PC-9 (cell line): ENCODE measurements around the gene C1QTNF3. TPM values are rescaled to one million over a fixed set of nuclear protein-coding genes. Genes with fewer than 3 reads are reported as not detected.

Source experiments
- BruUV-seq: library from RNA; stranded (reverse); fragments of 400-500 nt; replicated peaks from 2 replicates; lab custom pipeline; 2021; lab: Mats Ljungman, UMichigan
- CTCF ChIA-PET: fragments of 300-600 bp; sonication (Branson Sonifier 250); formaldehyde crosslinking; loops from one replicate; lab custom pipeline; 2022; ENCODE audit warnings: antibody characterized with exemption; lab: Charles Lee
- POLR2A ChIA-PET: fragments of 300-600 bp; sonication (Branson Sonifier 250); formaldehyde crosslinking; loops from one replicate; lab custom pipeline; 2022; ENCODE audit warnings: antibody characterized with exemption; ENCODE audit not compliant: unreplicated experiment; lab: Charles Lee
- DNase-seq, 2 experiments: peaks; one replicate each; pipeline versions ENCODE4 v3.0.0 to v3.0.0-alpha.2; 2015 to 2022; ENCODE audit warnings: mixed read lengths in 1 of 2
- H2AFZ ChIP-seq: fragments of 200-600 bp; sonication (generic); 2 replicates; pipeline ENCODE4 v1.8.1; 2017; ENCODE audit warnings: antibody characterized with exemption
- H3F3A ChIP-seq: fragments of 200-600 bp; sonication (generic); 2 replicates; pipeline ENCODE4 v1.8.1; 2017; ENCODE audit warnings: antibody characterized with exemption, mild to moderate bottlenecking, low read depth; ENCODE audit not compliant: insufficient read depth
- H3K27ac ChIP-seq: fragments of 200-600 bp; sonication (generic); 2 replicates; pipeline ENCODE4 v1.6.1; 2016; ENCODE audit warnings: mixed run types
- H3K27me3 ChIP-seq: fragments of 200-600 bp; sonication (generic); 2 replicates; pipeline ENCODE4 v1.6.1; 2016; ENCODE audit warnings: low read depth, mixed run types; ENCODE audit not compliant: insufficient read depth
- H3K36me3 ChIP-seq: fragments of 200-600 bp; sonication (generic); 2 replicates; pipeline ENCODE4 v1.6.1; 2016; ENCODE audit warnings: low read depth, mixed run types
- H3K4me1 ChIP-seq: fragments of 200-600 bp; sonication (generic); replicated peaks from 2 replicates; pipeline ENCODE4 v1.6.1; 2016; ENCODE audit warnings: mixed run types; ENCODE audit not compliant: insufficient read depth
- H3K4me2 ChIP-seq: fragments of 200-600 bp; sonication (generic); 2 replicates; pipeline ENCODE4 v1.6.1; 2017; ENCODE audit warnings: mixed run types
- H3K4me3 ChIP-seq: fragments of 200-600 bp; sonication (generic); 2 replicates; pipeline ENCODE4 v1.6.1; 2016; ENCODE audit warnings: mixed run types
- H3K79me2 ChIP-seq: fragments of 200-600 bp; sonication (generic); 2 replicates; pipeline ENCODE4 v1.6.1; 2017; ENCODE audit warnings: low read depth, mixed run types
- H3K9me2 ChIP-seq: fragments of 200-600 bp; sonication (generic); 2 replicates; pipeline ENCODE4 v1.8.1; 2017; ENCODE audit warnings: mild to moderate bottlenecking; ENCODE audit not compliant: insufficient read depth
- H3K9me3 ChIP-seq: fragments of 200-600 bp; sonication (generic); 2 replicates; pipeline ENCODE4 v1.8.1; 2016; ENCODE audit warnings: low read depth; ENCODE audit not compliant: insufficient read depth
- H4K20me1 ChIP-seq: fragments of 200-600 bp; sonication (generic); 2 replicates; pipeline ENCODE4 v1.8.1; 2017; ENCODE audit not compliant: insufficient read depth
- CTCF ChIP-seq: fragments of 200-600 bp; sonication (generic); conservative IDR thresholded peaks from 2 replicates; pipeline ENCODE4 v1.6.1; 2017; ENCODE audit warnings: mixed run types, antibody characterized with exemption, mild to moderate bottlenecking, moderate library complexity
- EZH2 ChIP-seq: fragments of 200-600 bp; sonication (generic); IDR thresholded peaks from 2 replicates; pipeline ENCODE4 v1.8.0; 2017; ENCODE audit warnings: antibody characterized with exemption, low read depth
- intact Hi-C: fragments of 100-400 bp; cut with micrococcal nuclease; formaldehyde crosslinking; loops from one replicate; pipeline ENCODE4 v1.10.0; 2022; ENCODE audit not compliant: unreplicated experiment
- total RNA-seq: library from RNA; stranded (reverse); gene quantifications from 2 replicates; pipeline ENCODE4 v1.2.3, GENCODE V29; 2021

The C1QTNF3 gene
- total RNA-seq, 1 experiment from 2014 or later: 8.3 TPM

GRCh38 chr5:34047774-34048572, 5.0 kb upstream of the C1QTNF3 start:
- Histone ChIP-seq H3K4me1 (no peaks in the 10 kb centered on the region), H3K4me3 (no peak overlapping the region), H3K4me2 (no peak overlapping the region), H3K9me2 (no peaks in the 10 kb centered on the region), H3K9me3 (no peaks in the 10 kb centered on the region), H4K20me1 (no peaks in the 10 kb centered on the region), H3K27ac (no peak overlapping the region), H3K27me3 (no peaks in the 10 kb centered on the region), H2AFZ (no peak overlapping the region), H3K36me3 (no peaks in the 10 kb centered on the region), H3K79me2 (no peaks in the 10 kb centered on the region), H3F3A (no peaks in the 10 kb centered on the region)
- no TSS peak for BruUV-seq
- TF ChIP-seq EZH2 (no peak), CTCF (no peak)
- DNase-seq: no peak
- POLR2A ChIA-PET: no interaction called here
- CTCF ChIA-PET: interaction anchor here (0.6 kb wide), 1 partner anchor 78 kb away, joined by 4 read pairs; no protein-coding TSS in a partner anchor
- intact Hi-C loops: no loop called here

DNA sequence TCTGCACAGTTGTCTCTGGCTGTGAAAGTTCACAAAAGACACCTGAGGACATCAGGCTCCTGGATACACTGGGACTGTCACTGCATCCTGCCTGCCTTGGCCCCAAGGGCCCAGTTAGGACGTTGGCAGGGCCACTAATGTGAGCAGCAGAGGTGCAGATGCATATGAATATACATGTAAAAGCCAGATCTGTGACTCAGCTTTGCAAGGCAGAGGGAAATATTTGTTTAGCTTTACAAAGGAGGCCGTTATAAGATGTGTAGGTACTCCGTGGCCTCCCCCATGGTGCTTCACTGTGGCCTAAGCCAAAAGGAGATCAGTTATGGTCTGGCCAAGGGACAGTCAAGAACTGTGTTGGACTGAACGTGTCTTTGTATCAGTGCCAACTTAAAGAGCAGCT, 4.1 kb upstream of the C1QTNF3 start:
- Histone ChIP-seq H3K27ac (no peak overlapping the region), H3K9me2 (no peaks in the 10 kb centered on the region), H4K20me1 (no peaks in the 10 kb centered on the region), H3K36me3 (no peaks in the 10 kb centered on the region), H3K9me3 (no peaks in the 10 kb centered on the region), H3K4me3 (no peak overlapping the region), H3K79me2 (no peaks in the 10 kb centered on the region), H2AFZ (no peak overlapping the region), H3K4me2 (no peak overlapping the region), H3F3A (no peaks in the 10 kb centered on the region), H3K27me3 (no peaks in the 10 kb centered on the region), H3K4me1 (no peaks in the 10 kb centered on the region)
- ChIA-PET CTCF (no interaction called here), POLR2A (no interaction called here)
- no TSS peak for BruUV-seq
- no peak for TF ChIP-seq EZH2
- TF ChIP-seq CTCF: no peak
- no peak for DNase-seq
- intact Hi-C loops: no loop called here

DNA sequence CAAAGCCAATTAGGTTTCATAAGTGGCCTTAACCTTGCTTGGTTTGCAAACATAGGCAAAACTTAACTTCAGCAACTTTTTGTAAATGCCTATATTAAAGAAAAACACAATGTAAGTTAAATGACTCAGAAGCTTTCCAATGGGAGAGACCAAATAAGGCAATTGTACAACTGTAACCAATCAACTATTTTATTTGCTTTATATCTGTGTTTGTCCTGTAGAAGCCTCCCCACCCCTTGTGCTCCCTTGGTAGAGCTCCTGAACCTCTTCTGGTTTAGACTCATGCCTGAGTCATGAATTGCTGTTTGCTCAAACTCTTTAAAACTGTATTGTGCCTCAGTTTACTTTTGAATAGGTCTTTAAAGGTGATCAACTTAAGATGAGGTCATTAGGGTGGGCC, 3.0 kb upstream of the C1QTNF3 start:
- peak in 1 of 2 experiments; percentile 43 for DNase-seq

More for the DNA sequence above, 3.0 kb upstream of the C1QTNF3 start:
- Histone ChIP-seq H4K20me1 (no peaks in the 10 kb centered on the region), H3K27ac (no peak overlapping the region), H3K27me3 (no peaks in the 10 kb centered on the region), H2AFZ (no peak overlapping the region), H3K4me3 (no peak overlapping the region), H3K9me2 (no peaks in the 10 kb centered on the region), H3K79me2 (no peaks in the 10 kb centered on the region), H3K4me1 (no peaks in the 10 kb centered on the region), H3F3A (no peaks in the 10 kb centered on the region), H3K9me3 (no peaks in the 10 kb centered on the region), H3K4me2 (no peak overlapping the region), H3K36me3 (no peaks in the 10 kb centered on the region)
- ChIA-PET CTCF (no interaction called here), POLR2A (no interaction called here)
- no TSS peak for BruUV-seq
- TF ChIP-seq CTCF (no peak), EZH2 (no peak)
- intact Hi-C loops: no loop called here
